ENCODE data around the gene TPSG1. TPM values are rescaled to one million over a fixed set of nuclear protein-coding genes. Genes with fewer than 3 reads are reported as not detected.

The TPSG1 gene
- total RNA-seq, 1 donor from 2014 or later, result not detected

GRCh38 chr16:1224558-1224957, 510 bp downstream of the TPSG1 start:
- H3K9me3 Mint-ChIP-seq, result no peaks in the 10 kb centered on the region

DNA sequence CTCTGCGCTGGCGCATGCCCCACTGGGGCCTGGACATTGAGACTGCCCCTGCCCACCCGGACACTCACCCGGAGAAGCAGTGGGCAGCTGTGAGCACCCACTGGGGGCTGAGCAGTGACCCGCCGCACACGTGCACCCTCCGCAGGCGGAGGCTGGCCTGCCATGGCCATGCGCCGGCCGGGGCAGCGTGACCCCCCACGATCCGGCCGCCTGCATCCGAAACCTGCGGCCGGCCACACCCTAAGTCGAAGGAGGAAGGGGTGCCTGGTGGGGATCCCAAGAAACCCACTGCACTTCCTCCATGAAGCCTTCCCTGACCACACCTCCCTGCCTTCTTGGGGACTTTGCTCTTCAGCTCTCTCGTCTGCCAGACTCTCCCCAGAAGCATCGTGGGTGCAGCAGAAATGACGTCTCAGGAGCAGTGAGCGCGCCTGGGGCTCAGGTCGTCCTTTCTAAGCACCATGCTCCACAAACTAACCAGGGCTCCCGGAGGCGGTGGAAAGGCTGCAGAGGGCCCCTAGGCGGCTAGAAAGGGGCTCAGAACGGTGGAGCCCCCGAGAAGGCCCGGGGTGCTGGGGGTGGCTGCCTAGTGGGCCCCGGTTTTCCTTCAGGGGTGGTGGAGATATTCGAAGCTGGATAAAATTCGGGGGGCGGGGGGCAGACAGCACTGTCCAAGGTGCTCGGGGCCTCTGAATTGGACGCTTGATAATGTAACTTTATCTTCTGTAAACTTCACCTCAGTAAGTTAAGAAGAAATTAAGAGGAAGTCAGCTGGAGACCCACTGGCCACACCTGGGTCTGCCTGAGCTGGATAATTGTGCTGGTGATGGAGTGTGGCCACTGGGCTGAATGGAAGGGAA, 1.5 kb downstream of the TPSG1 start:
- no peak for DNase-seq (ENCODE audit: low read depth, low spot score)
- Mint-ChIP-seq H3K4me1 (no peaks in the 10 kb centered on the region), H3K4me3 (no peak overlapping the region), H3K27ac (ENCODE audit: unreplicated experiment) (peak overlapping the region; percentile 47), H3K36me3 (ENCODE audit: low read depth) (no peaks in the 10 kb centered on the region), H3K27me3 (ENCODE audit: low read depth) (no peaks in the 10 kb centered on the region), H3K9me3 (no peaks in the 10 kb centered on the region)
- no peak for TF ChIP-seq CTCF (conservative IDR thresholded peaks at IDR 0.05)

More at GRCh38 chr16:1224558-1224957, 510 bp downstream of the TPSG1 start:
- no peaks in the 10 kb centered on the region for H3K4me1 Mint-ChIP-seq
- no peak overlapping the region for H3K4me3 Mint-ChIP-seq
- no peaks in the 10 kb centered on the region for H3K36me3 Mint-ChIP-seq (ENCODE audit: low read depth)
- no peak for TF ChIP-seq CTCF (conservative IDR thresholded peaks at IDR 0.05)
- no peak overlapping the region for H3K27ac Mint-ChIP-seq (ENCODE audit: unreplicated experiment)
- no peaks in the 10 kb centered on the region for H3K27me3 Mint-ChIP-seq (ENCODE audit: low read depth)
- no peak for DNase-seq (ENCODE audit: low read depth, low spot score)

DNA sequence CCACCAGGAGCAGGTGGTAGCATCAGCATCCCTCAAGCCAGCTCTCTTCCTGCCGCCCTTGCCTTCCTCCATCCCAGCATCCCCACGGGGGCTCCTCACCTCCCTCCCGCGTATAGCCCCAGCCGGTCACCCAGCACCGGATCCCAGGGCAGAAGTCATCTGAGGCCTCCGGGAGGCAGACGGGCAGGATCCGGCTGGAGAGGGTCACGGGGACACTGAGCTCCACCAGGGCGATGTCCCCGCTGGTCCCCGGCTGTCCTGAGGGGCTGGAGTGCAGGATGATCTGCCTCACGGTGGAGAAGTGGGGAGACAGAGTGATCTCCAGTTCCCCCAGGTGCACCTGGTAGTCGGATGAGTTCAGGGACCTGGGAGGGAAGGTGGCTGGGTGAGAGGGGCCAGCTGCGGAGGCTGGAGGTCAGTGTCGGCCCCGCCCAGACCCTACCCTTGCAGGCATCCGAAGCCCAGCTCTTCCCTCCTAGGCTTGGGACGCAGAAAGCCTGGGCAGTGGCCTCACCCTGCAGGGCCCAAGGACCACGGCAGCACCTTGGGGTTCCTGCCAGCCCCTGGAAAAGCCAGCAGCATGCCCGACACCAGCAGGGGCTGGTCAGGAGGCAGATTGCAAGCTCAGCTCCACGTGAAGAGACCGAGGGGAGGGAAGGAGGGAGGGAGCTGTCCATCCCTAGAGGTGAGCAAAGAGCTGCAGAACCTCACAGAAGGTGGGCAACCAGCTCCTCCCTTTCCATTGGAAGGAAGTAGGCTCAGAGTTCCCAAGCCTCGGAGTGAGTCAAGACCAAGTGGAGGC, 2.3 kb downstream of the TPSG1 start:
- TF ChIP-seq CTCF (conservative IDR thresholded peaks at IDR 0.05), result no peak
- no peaks in the 10 kb centered on the region for H3K4me1 Mint-ChIP-seq
- no peaks in the 10 kb centered on the region for H3K9me3 Mint-ChIP-seq
- no peaks in the 10 kb centered on the region for H3K36me3 Mint-ChIP-seq (ENCODE audit: low read depth)
- DNase-seq (ENCODE audit: low read depth, low spot score), result no peak
- H3K27me3 Mint-ChIP-seq (ENCODE audit: low read depth), result no peaks in the 10 kb centered on the region
- H3K27ac Mint-ChIP-seq (ENCODE audit: unreplicated experiment), result no peak overlapping the region
- H3K4me3 Mint-ChIP-seq, result no peak overlapping the region

GRCh38 chr16:1221628-1222552, 3.2 kb downstream of the TPSG1 start:
- no peak overlapping the region for H3K4me3 Mint-ChIP-seq
- no peaks in the 10 kb centered on the region for H3K36me3 Mint-ChIP-seq (ENCODE audit: low read depth)
- no peak overlapping the region for H3K27ac Mint-ChIP-seq (ENCODE audit: unreplicated experiment)
- DNase-seq (ENCODE audit: low read depth, low spot score), result no peak
- no peaks in the 10 kb centered on the region for H3K9me3 Mint-ChIP-seq
- H3K27me3 Mint-ChIP-seq (ENCODE audit: low read depth), result no peaks in the 10 kb centered on the region
- no peaks in the 10 kb centered on the region for H3K4me1 Mint-ChIP-seq
- TF ChIP-seq CTCF (conservative IDR thresholded peaks at IDR 0.05), result no peak
